Loucy (cell line): ENCODE measurements around the gene NOL12.
"Not testable (repeated sequence)": the region's sequence is repeated elsewhere in the genome, so short reads cannot be mapped to it uniquely, and the experiment has no call there.

ENCODE experiments used
- CTCF ChIP-seq: fragments of 200-600 bp; sonication (generic); conservative IDR thresholded peaks from 2 replicates; pipeline ENCODE4 v1.5.1; 2014; ENCODE audit warnings: mild to moderate bottlenecking, antibody characterized with exemption, low read length
- EZH2phosphoT487 ChIP-seq: fragments of 200-600 bp; IDR thresholded peaks from 2 replicates; pipeline ENCODE4 v1.6.1; 2018; ENCODE audit warnings: antibody characterized with exemption, mild to moderate bottlenecking, moderate library complexity, borderline replicate concordance

- not testable (repeated sequence) for TF ChIP-seq CTCF, EZH2phosphoT487
Measured at GRCh38 chr22:37694131-37694530, 8.0 kb downstream of the NOL12 start.
